Right forelimb (tissue), 1 donor: ENCODE results near the gene ZNF653.
A peak's percentile ranks its signal among the peaks of the same experiment; 100 is the strongest.

Source experiments
- DNase-seq: peaks from one replicate; pipeline ENCODE4 v3.0.0-alpha.2; 2018

The ZNF653 gene

GRCh38 chr19:11453468-11454341, 51.9 kb downstream of the ZNF653 start:
- no peak for DNase-seq

GRCh38 chr19:11452620-11453310, 52.9 kb downstream of the ZNF653 start:
- DNase-seq, result no peak

GRCh38 chr19:11451871-11452619, 53.6 kb downstream of the ZNF653 start:
- no peak for DNase-seq

- DNase-seq, result no peak
Observed at GRCh38 chr19:11451327-11451870, 54.2 kb downstream of the ZNF653 start.

- DNase-seq, result no peak
Observed at GRCh38 chr19:11450570-11451326, 54.9 kb downstream of the ZNF653 start.

GRCh38 chr19:11448923-11449554, 56.6 kb downstream of the ZNF653 start:
- DNase-seq, result no peak

- no peak for DNase-seq
Observed at GRCh38 chr19:11448410-11448809, 57.2 kb downstream of the ZNF653 start.

GRCh38 chr19:11447347-11448262, 58.0 kb downstream of the ZNF653 start:
- DNase-seq, result no peak

GRCh38 chr19:11446652-11447301, 58.9 kb downstream of the ZNF653 start:
- no peak for DNase-seq

- no peak for DNase-seq
Observed at GRCh38 chr19:11446271-11446651, 59.4 kb downstream of the ZNF653 start.

- no peak for DNase-seq
Observed at GRCh38 chr19:11445141-11445540, 60.5 kb downstream of the ZNF653 start.

- DNase-seq, result no peak
Observed at GRCh38 chr19:11444059-11444458, 61.6 kb downstream of the ZNF653 start.

GRCh38 chr19:11437955-11438354, 67.7 kb downstream of the ZNF653 start:
- DNase-seq, result no peak

GRCh38 chr19:11435833-11436313, 69.8 kb downstream of the ZNF653 start:
- DNase-seq, result no peak

GRCh38 chr19:11435057-11435832, 70.4 kb downstream of the ZNF653 start, which contains the start of the genes ODAD3 and PRKCSH:
Gene ODAD3 (minus strand): TSS chr19:11435121. CDS start chr19:11435016, 105 bp downstream.
Gene PRKCSH (plus strand): TSS chr19:11435635. CDS start chr19:11436118, 483 bp downstream.
- peak; percentile 99 for DNase-seq

GRCh38 chr19:11434703-11435056, 71.0 kb downstream of the ZNF653 start:
- no peak for DNase-seq

- DNase-seq, result peak; percentile 17
Observed at GRCh38 chr19:11433526-11433925, 72.1 kb downstream of the ZNF653 start.
